Measurements from ENCODE around the gene ARF1. TPM values are rescaled to one million over a fixed set of nuclear protein-coding genes. Genes with fewer than 3 reads are reported as not detected.

ARF1 gene
- total RNA-seq, 1 donor from 2014 or later, result 447 TPM

DNA sequence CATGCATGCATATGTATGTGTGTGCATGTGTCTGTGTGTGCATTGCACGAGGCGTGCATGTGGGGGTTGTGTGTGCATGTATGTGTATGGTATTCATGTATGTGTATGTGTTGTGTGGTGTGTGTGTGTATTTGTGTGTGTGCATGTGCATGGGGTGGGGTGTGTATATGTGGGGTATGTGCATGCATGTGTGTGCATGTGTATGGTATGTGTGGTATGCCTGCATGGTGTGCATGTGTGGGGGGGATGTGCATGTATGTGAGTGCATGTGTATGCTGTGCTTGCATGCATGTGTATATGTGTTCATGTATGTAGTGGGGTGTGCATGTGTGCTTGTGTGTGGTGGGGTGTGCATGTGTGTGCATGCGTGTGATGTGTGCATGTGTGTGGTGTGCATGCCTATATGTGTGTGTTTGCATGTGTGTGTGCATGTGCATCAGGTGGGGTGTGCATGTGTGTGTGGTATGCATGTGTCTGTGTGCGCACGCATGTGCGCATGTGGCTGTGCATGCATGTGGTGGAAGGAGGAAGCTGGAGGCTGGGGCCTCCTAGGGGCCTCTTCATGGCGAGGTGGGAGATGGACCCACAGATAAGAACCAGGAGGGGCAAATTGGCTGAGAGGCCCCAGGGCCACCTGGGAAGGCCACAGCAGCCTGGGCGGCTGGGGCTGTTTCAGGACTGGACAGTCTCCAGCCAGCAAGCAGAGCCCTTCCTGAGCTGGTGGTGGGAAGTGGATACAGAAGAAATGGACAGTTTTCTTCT is 35.9 kb upstream of the ARF1 start:
- no peak overlapping the region for H3K27ac ChIP-seq
- H3K36me3 ChIP-seq, result no peaks in the 10 kb centered on the region
- TF ChIP-seq, protein P1, sequence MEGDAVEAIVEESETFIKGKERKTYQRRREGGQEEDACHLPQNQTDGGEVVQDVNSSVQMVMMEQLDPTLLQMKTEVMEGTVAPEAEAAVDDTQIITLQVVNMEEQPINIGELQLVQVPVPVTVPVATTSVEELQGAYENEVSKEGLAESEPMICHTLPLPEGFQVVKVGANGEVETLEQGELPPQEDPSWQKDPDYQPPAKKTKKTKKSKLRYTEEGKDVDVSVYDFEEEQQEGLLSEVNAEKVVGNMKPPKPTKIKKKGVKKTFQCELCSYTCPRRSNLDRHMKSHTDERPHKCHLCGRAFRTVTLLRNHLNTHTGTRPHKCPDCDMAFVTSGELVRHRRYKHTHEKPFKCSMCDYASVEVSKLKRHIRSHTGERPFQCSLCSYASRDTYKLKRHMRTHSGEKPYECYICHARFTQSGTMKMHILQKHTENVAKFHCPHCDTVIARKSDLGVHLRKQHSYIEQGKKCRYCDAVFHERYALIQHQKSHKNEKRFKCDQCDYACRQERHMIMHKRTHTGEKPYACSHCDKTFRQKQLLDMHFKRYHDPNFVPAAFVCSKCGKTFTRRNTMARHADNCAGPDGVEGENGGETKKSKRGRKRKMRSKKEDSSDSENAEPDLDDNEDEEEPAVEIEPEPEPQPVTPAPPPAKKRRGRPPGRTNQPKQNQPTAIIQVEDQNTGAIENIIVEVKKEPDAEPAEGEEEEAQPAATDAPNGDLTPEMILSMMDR (IDR thresholded peaks at IDR 0.05), result no peak
- H3K9me3 ChIP-seq, result no peaks in the 10 kb centered on the region
- H3K4me3 ChIP-seq, result no peak overlapping the region
- intact Hi-C loops (cut with DNase I), result no loop called here
- H3K27me3 ChIP-seq, result no peaks in the 10 kb centered on the region
- no peaks in the 10 kb centered on the region for H3K4me1 ChIP-seq
- DNase-seq (ENCODE audit: low spot score in 2 of 2), result no peak

DNA sequence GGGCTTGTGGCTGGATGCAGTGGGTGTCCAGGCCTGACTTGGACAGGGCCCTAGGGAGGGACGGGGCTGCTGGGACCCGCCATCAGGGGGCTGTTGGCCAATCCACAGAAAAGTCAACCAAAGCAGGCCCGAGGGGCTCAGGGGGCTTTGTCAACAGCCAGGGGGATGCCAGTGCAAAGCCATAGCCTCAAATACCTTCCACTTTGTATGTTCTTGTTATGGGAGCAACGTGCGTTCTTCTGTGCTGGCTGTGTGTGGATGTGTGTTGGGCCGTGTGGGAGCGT is 35.4 kb upstream of the ARF1 start:
- no peak overlapping the region for H3K27ac ChIP-seq
- intact Hi-C loops (cut with DNase I), result no loop called here
- DNase-seq (ENCODE audit: low spot score in 2 of 2), result no peak

DNA sequence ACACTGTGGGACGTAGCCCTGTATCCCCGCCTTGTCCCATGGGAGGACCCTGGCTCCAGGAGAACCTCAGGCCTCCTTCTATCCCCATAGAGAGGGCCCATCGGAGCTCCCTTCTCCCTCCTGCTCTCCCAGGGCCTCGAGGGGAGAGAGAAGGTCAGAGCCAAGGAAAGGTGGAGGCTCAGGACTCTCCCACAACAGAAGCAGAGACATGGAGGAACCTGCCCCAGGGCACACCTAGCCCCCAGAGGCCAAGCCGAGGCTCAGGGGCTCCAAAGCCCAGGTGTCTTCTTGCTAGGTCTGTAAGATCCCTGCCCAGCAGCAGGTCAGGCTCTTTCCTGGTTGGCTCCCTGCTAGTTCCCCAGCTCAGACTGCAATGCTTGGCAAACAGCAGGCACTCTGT is 34.4 kb upstream of the ARF1 start:
- Histone ChIP-seq H3K4me3 (no peak overlapping the region), H3K27ac (no peak overlapping the region), H3K9me3 (no peaks in the 10 kb centered on the region), H3K27me3 (no peaks in the 10 kb centered on the region), H3K36me3 (no peaks in the 10 kb centered on the region), H3K4me1 (no peaks in the 10 kb centered on the region)
- no peak for DNase-seq (ENCODE audit: low spot score in 2 of 2)
- TF ChIP-seq, protein P1 (IDR thresholded peaks at IDR 0.05), result no peak
- intact Hi-C loops (cut with DNase I), result no loop called here

More for the DNA sequence above, 35.4 kb upstream of the ARF1 start:
- H3K4me3 ChIP-seq, result no peak overlapping the region
- no peaks in the 10 kb centered on the region for H3K36me3 ChIP-seq
- H3K27me3 ChIP-seq, result no peaks in the 10 kb centered on the region
- TF ChIP-seq, protein P1 (IDR thresholded peaks at IDR 0.05), result no peak
- H3K4me1 ChIP-seq, result no peaks in the 10 kb centered on the region
- no peaks in the 10 kb centered on the region for H3K9me3 ChIP-seq

GRCh38 chr1:228048659-228049298 is 33.7 kb upstream of the ARF1 start:
- Histone ChIP-seq H3K4me1 (no peaks in the 10 kb centered on the region), H3K27me3 (no peaks in the 10 kb centered on the region), H3K4me3 (no peak overlapping the region), H3K9me3 (no peaks in the 10 kb centered on the region), H3K36me3 (no peaks in the 10 kb centered on the region), H3K27ac (no peak overlapping the region)
- intact Hi-C loops (cut with DNase I), result no loop called here
- no peak for DNase-seq (ENCODE audit: low spot score in 2 of 2)
- TF ChIP-seq, protein P1 (IDR thresholded peaks at IDR 0.05), result no peak

GRCh38 chr1:228050571-228051231 is 31.8 kb upstream of the ARF1 start:
- H3K4me3 ChIP-seq, result no peak overlapping the region
- intact Hi-C loops (cut with DNase I), result no loop called here
- H3K9me3 ChIP-seq, result no peaks in the 10 kb centered on the region
- H3K36me3 ChIP-seq, result no peaks in the 10 kb centered on the region
- no peak overlapping the region for H3K27ac ChIP-seq
- no peak for DNase-seq (ENCODE audit: low spot score in 2 of 2)
- TF ChIP-seq, protein P1 (IDR thresholded peaks at IDR 0.05), result no peak
- H3K4me1 ChIP-seq, result no peaks in the 10 kb centered on the region
- H3K27me3 ChIP-seq, result no peaks in the 10 kb centered on the region
